OCI-LY3 (cell line): ENCODE measurements around the gene SERINC3.

ENCODE experiments used
- H2AFZ ChIP-seq: fragments of 200-600, 300-600 bp; shearing (Covaris generic); 2 replicates; pipeline ENCODE4 v1.6.0; 2014; ENCODE audit warnings: antibody characterized with exemption, low read depth, low read length
- H3K27ac ChIP-seq: fragments of 200-600, 300-600 bp; sonication (generic); 2 replicates; pipeline ENCODE4 v1.5.1; 2014; ENCODE audit warnings: mild to moderate bottlenecking, low read length, moderate library complexity, mixed read lengths
- H3K27me3 ChIP-seq: fragments of 200-600, 300-600 bp; sonication (generic); 2 replicates; pipeline ENCODE4 v1.6.1; 2014; ENCODE audit warnings: low read depth, low read length, mixed read lengths
- H3K36me3 ChIP-seq: fragments of 200-600, 300-600 bp; sonication (generic); replicated peaks from 2 replicates; pipeline ENCODE3; 2014; ENCODE audit warnings: low read depth, low read length, mixed read lengths
- H3K4me1 ChIP-seq: fragments of 300-600, 200-600 bp; sonication (generic); 2 replicates; pipeline ENCODE4 v1.6.1; 2014; ENCODE audit warnings: low read length, mixed read lengths
- H3K4me2 ChIP-seq: fragments of 200-600, 300-600 bp; sonication (generic); 2 replicates; pipeline ENCODE4 v1.6.1; 2014; ENCODE audit warnings: low read length, mixed read lengths
- H3K4me3 ChIP-seq: fragments of 300-600, 200-600 bp; sonication (generic); 2 replicates; pipeline ENCODE4 v1.5.1; 2014; ENCODE audit warnings: antibody characterized with exemption, mild to moderate bottlenecking, low read length, moderate library complexity
- H3K79me2 ChIP-seq: fragments of 300-600, 200-600 bp; shearing (Covaris generic); 2 replicates; pipeline ENCODE4 v1.6.1; 2014; ENCODE audit warnings: mild to moderate bottlenecking, low read length, mixed read lengths
- H3K9ac ChIP-seq: fragments of 300-600, 200-600 bp; shearing (Covaris generic); 2 replicates; pipeline ENCODE4 v1.6.0; 2014; ENCODE audit warnings: mild to moderate bottlenecking, low read length, moderate library complexity
- H3K9me3 ChIP-seq: fragments of 200-600, 300-600 bp; shearing (Covaris generic); 2 replicates; pipeline ENCODE4 v1.6.1; 2014; ENCODE audit warnings: low read length, mixed read lengths; ENCODE audit not compliant: insufficient read depth
- H4K20me1 ChIP-seq: fragments of 200-600, 300-600 bp; sonication (generic); 2 replicates; pipeline ENCODE4 v1.6.1; 2016; ENCODE audit warnings: low read length, mixed read lengths; ENCODE audit not compliant: insufficient read depth
- CTCF ChIP-seq: fragments of 200-600, 300-600 bp; sonication (generic); IDR thresholded peaks from 2 replicates; pipeline ENCODE4 v1.5.1; 2014; ENCODE audit warnings: antibody characterized with exemption, low read length, low read depth
- EZH2phosphoT487 ChIP-seq: fragments of 200-600 bp; shearing (Covaris generic); IDR thresholded peaks from 2 replicates; pipeline ENCODE4 v1.6.1; 2018; ENCODE audit warnings: antibody characterized with exemption, mixed run types, low read depth

Gene SERINC3

GRCh38 chr20:44527716-44528199 is 5.9 kb upstream of the SERINC3 start:
- Histone ChIP-seq H3K4me2 (no peak overlapping the region), H3K36me3 (no peaks in the 10 kb centered on the region), H3K27me3 (no peaks in the 10 kb centered on the region), H3K27ac (no peak overlapping the region), H3K4me3 (no peak overlapping the region), H3K9me3 (no peaks in the 10 kb centered on the region), H4K20me1 (no peaks in the 10 kb centered on the region), H3K4me1 (peaks cover 15% of the 10 kb centered on the region), H2AFZ (no peak overlapping the region), H3K79me2 (peaks cover 4% of the 10 kb centered on the region; the same call in 1 of the 2 replicates), H3K9ac (no peak overlapping the region)
- TF ChIP-seq EZH2phosphoT487 = no peak
- TF ChIP-seq CTCF = no peak

- Histone ChIP-seq H3K9me3 (no peaks in the 10 kb centered on the region), H3K27me3 (no peaks in the 10 kb centered on the region), H3K4me1 (peaks cover 15% of the 10 kb centered on the region), H4K20me1 (peaks cover 4% of the 10 kb centered on the region; the same call in 1 of the 2 replicates), H3K4me3 (no peak overlapping the region), H3K36me3 (no peaks in the 10 kb centered on the region), H3K27ac (no peak overlapping the region), H3K9ac (no peak overlapping the region), H2AFZ (no peak overlapping the region), H3K4me2 (no peak overlapping the region), H3K79me2 (peaks cover 7% of the 10 kb centered on the region)
- TF ChIP-seq EZH2phosphoT487 (no peak), CTCF (no peak)
Observed at GRCh38 chr20:44526129-44526528, 4.3 kb upstream of the SERINC3 start.

- H4K20me1 ChIP-seq = peaks cover 23% of the 10 kb centered on the region; the same call in 1 of the 2 replicates
- H3K36me3 ChIP-seq = no peaks in the 10 kb centered on the region
- no peak overlapping the region for H3K9ac ChIP-seq
- H3K27me3 ChIP-seq = no peaks in the 10 kb centered on the region
- H3K4me1 ChIP-seq = peaks cover 15% of the 10 kb centered on the region
- peaks cover 31% of the 10 kb centered on the region for H3K79me2 ChIP-seq
- H3K9me3 ChIP-seq = no peaks in the 10 kb centered on the region
- no peak overlapping the region for H3K4me2 ChIP-seq
- H3K27ac ChIP-seq = no peak overlapping the region
- no peak overlapping the region for H2AFZ ChIP-seq
- no peak overlapping the region for H3K4me3 ChIP-seq
- no peak for TF ChIP-seq CTCF
- no peak for TF ChIP-seq EZH2phosphoT487
Observed at GRCh38 chr20:44523746-44524145, 1.9 kb upstream of the SERINC3 start.

- H4K20me1 ChIP-seq = peaks cover 23% of the 10 kb centered on the region; the same call in 1 of the 2 replicates
- H3K27ac ChIP-seq = no peak overlapping the region
- peak overlapping the region; percentile 42 for H3K9ac ChIP-seq
- H3K36me3 ChIP-seq = no peaks in the 10 kb centered on the region
- no peaks in the 10 kb centered on the region for H3K27me3 ChIP-seq
- peaks cover 15% of the 10 kb centered on the region for H3K4me1 ChIP-seq
- TF ChIP-seq CTCF = no peak
- TF ChIP-seq EZH2phosphoT487 = no peak
- H2AFZ ChIP-seq = peak overlapping the region; percentile 91
- peaks cover 38% of the 10 kb centered on the region for H3K79me2 ChIP-seq
- H3K4me2 ChIP-seq = peak overlapping the region; percentile 83
- H3K4me3 ChIP-seq = peak overlapping the region; percentile 86
- H3K9me3 ChIP-seq = no peaks in the 10 kb centered on the region
Observed at GRCh38 chr20:44522841-44523240, 971 bp upstream of the SERINC3 start.
